ENCODE results near the gene ASB15.

GRCh38 chr7:123661765-123662164, 60.1 kb downstream of the ASB15 start:
- TF ChIP-seq POLR2AphosphoS5 (IDR thresholded peaks at IDR 0.05) (no peak), POLR2A (IDR thresholded peaks at IDR 0.05) (no peak), CTCF (IDR thresholded peaks at IDR 0.05) (no peak)
